ENCODE results near the gene C1orf116.

DNA sequence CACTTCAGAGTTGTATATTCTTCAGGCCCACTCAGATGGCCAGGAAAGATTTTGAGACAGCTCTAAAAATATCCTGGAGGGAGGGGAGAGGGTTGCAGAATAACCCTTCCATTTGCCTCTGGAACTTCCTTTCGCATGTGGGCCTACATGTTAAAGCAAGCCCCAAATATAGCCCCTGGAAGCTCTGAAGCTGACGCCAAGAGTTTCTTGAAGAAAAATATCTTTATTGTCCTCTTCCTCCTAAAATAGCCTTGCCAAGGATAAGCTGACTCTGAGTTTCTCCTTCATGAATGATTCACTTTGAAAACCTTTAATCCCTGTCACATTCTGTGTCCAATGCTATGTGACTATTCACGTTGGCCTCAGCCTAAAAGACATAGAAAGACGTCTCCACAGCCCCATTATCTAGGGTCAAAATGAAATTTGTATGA is 6.4 kb downstream of the C1orf116 start:
- TF ChIP-seq, protein P1, sequence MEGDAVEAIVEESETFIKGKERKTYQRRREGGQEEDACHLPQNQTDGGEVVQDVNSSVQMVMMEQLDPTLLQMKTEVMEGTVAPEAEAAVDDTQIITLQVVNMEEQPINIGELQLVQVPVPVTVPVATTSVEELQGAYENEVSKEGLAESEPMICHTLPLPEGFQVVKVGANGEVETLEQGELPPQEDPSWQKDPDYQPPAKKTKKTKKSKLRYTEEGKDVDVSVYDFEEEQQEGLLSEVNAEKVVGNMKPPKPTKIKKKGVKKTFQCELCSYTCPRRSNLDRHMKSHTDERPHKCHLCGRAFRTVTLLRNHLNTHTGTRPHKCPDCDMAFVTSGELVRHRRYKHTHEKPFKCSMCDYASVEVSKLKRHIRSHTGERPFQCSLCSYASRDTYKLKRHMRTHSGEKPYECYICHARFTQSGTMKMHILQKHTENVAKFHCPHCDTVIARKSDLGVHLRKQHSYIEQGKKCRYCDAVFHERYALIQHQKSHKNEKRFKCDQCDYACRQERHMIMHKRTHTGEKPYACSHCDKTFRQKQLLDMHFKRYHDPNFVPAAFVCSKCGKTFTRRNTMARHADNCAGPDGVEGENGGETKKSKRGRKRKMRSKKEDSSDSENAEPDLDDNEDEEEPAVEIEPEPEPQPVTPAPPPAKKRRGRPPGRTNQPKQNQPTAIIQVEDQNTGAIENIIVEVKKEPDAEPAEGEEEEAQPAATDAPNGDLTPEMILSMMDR (IDR thresholded peaks at IDR 0.05; ENCODE audit: insufficient read depth, low read length), result no peak
- TF ChIP-seq POLR2AphosphoS5 (IDR thresholded peaks at IDR 0.05; ENCODE audit: low read depth), result no peak
- TF ChIP-seq GABPA (IDR thresholded peaks at IDR 0.05; ENCODE audit: low read depth), result no peak
- TF ChIP-seq, protein P2, sequence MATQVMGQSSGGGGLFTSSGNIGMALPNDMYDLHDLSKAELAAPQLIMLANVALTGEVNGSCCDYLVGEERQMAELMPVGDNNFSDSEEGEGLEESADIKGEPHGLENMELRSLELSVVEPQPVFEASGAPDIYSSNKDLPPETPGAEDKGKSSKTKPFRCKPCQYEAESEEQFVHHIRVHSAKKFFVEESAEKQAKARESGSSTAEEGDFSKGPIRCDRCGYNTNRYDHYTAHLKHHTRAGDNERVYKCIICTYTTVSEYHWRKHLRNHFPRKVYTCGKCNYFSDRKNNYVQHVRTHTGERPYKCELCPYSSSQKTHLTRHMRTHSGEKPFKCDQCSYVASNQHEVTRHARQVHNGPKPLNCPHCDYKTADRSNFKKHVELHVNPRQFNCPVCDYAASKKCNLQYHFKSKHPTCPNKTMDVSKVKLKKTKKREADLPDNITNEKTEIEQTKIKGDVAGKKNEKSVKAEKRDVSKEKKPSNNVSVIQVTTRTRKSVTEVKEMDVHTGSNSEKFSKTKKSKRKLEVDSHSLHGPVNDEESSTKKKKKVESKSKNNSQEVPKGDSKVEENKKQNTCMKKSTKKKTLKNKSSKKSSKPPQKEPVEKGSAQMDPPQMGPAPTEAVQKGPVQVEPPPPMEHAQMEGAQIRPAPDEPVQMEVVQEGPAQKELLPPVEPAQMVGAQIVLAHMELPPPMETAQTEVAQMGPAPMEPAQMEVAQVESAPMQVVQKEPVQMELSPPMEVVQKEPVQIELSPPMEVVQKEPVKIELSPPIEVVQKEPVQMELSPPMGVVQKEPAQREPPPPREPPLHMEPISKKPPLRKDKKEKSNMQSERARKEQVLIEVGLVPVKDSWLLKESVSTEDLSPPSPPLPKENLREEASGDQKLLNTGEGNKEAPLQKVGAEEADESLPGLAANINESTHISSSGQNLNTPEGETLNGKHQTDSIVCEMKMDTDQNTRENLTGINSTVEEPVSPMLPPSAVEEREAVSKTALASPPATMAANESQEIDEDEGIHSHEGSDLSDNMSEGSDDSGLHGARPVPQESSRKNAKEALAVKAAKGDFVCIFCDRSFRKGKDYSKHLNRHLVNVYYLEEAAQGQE (IDR thresholded peaks at IDR 0.05; ENCODE audit: insufficient replicate concordance, low read depth), result no peak
- TF ChIP-seq SPI1 (IDR thresholded peaks at IDR 0.05; ENCODE audit: borderline replicate concordance, low read depth), result no peak
